GM12865 (cell line): ENCODE data around the gene DYSF.

Experiments
- DNase-seq: peaks from one replicate; pipeline ENCODE4 v3.0.0; 2010; ENCODE audit warnings: low read depth
- H3K4me3 ChIP-seq: 2 replicates; pipeline ENCODE4 v1.5.1; 2011; ENCODE audit warnings: mild to moderate bottlenecking, low read depth, low read length, control low read depth
- CTCF ChIP-seq: IDR thresholded peaks from 2 replicates; pipeline ENCODE4 v1.5.1; 2011; ENCODE audit warnings: low read length, control low read depth, low read depth, inconsistent platforms; ENCODE audit not compliant: insufficient read depth; ENCODE audit errors: missing control alignments

DYSF gene

GRCh38 chr2:71687412-71687811 lies 234.1 kb downstream of the DYSF start:
- no peak overlapping the region for H3K4me3 ChIP-seq
- no peak for TF ChIP-seq CTCF
- no peak for DNase-seq

- no peak overlapping the region for H3K4me3 ChIP-seq
- DNase-seq: no peak
- no peak for TF ChIP-seq CTCF
Observed at GRCh38 chr2:71688530-71688929, 235.2 kb downstream of the DYSF start.

- no peak overlapping the region for H3K4me3 ChIP-seq
- TF ChIP-seq CTCF: no peak
- no peak for DNase-seq
Observed at GRCh38 chr2:71689393-71689792, 236.0 kb downstream of the DYSF start.

- no peak for TF ChIP-seq CTCF
- no peak overlapping the region for H3K4me3 ChIP-seq
- no peak for DNase-seq
Observed at GRCh38 chr2:71689968-71690834, 236.8 kb downstream of the DYSF start.

- no peak for DNase-seq
- no peak overlapping the region for H3K4me3 ChIP-seq
- TF ChIP-seq CTCF: no peak
Observed at GRCh38 chr2:71690876-71691475, 237.6 kb downstream of the DYSF start.

GRCh38 chr2:71691747-71692441 lies 238.5 kb downstream of the DYSF start:
- no peak for TF ChIP-seq CTCF
- no peak overlapping the region for H3K4me3 ChIP-seq
- no peak for DNase-seq
